Progenitor cell of endocrine pancreas (in vitro differentiated cells): ENCODE data around the gene SLC24A4. TPM values are rescaled to one million over a fixed set of nuclear protein-coding genes. Genes with fewer than 3 reads are reported as not detected.

Experiments
- DNase-seq: peaks from one replicate; pipeline ENCODE4 v3.0.0; 2021; ENCODE audit warnings: low spot score; ENCODE audit not compliant: unreplicated experiment
- H3K27ac Mint-ChIP-seq: 2 replicates; pipeline ENCODE4 v1.8.0; 2021; ENCODE audit warnings: mild to moderate bottlenecking, moderate library complexity, mixed read lengths
- H3K27me3 Mint-ChIP-seq: 2 replicates; pipeline ENCODE4 v1.8.0; 2021; ENCODE audit warnings: mixed read lengths
- H3K36me3 Mint-ChIP-seq: 2 replicates; pipeline ENCODE4 v1.8.0; 2022; ENCODE audit warnings: mixed read lengths; ENCODE audit not compliant: insufficient read depth
- H3K4me1 Mint-ChIP-seq: 2 replicates; pipeline ENCODE4 v1.8.0; 2021; ENCODE audit warnings: low read depth, mixed read lengths
- H3K4me3 Mint-ChIP-seq: 2 replicates; pipeline ENCODE4 v1.8.0; 2021; ENCODE audit warnings: low read depth, mild to moderate bottlenecking, moderate library complexity, mixed read lengths
- H3K9me3 Mint-ChIP-seq: 2 replicates; pipeline ENCODE4 v1.8.0; 2021; ENCODE audit warnings: low read depth, mixed read lengths
- CTCF ChIP-seq: fragments of 200-600 bp; sonication (generic); IDR thresholded peaks from one replicate; pipeline ENCODE4 v1.5.0; 2021; ENCODE audit warnings: antibody characterized with exemption, mild to moderate bottlenecking; ENCODE audit not compliant: unreplicated experiment
- total RNA-seq: library from RNA; stranded (reverse); gene quantifications from 2 replicates; pipeline ENCODE4 v1.2.1, GENCODE V29; 2021

SLC24A4 gene
- total RNA-seq, 1 donor from 2014 or later, result not detected

DNA sequence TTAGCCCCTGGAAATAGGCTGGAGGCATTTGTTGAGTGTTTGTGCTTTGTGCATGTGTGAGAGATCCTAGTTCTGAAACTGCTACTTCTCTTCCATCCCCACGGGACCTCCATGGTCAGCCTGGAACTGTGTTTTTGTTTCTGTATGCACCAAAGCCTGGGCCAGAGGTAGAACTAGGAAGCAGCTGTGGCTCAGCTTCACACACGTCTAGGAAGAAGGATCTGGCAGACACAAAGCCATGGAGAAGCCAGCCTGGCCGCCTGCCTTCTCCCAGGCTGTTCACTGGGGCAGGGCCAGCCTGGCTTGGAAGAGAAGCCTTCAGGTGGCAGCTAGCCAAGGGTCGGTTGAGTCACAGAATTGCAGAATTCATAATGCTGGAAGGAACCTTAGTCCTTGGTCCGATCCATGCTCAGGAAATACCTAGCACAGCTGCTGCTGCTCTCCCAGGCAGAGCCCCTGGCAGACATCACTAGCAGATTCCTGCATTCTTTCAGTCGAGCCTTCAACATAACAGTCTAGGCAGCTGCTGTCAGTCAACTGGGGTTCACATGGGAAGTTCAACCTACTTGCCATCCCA is 217.6 kb downstream of the SLC24A4 start:
- TF ChIP-seq CTCF, result no peak
- DNase-seq, result no peak
- Mint-ChIP-seq H3K9me3 (no peaks in the 10 kb centered on the region), H3K4me1 (peaks cover 1% of the 10 kb centered on the region), H3K27ac (no peak overlapping the region), H3K36me3 (no peaks in the 10 kb centered on the region), H3K4me3 (no peak overlapping the region), H3K27me3 (no peaks in the 10 kb centered on the region)

DNA sequence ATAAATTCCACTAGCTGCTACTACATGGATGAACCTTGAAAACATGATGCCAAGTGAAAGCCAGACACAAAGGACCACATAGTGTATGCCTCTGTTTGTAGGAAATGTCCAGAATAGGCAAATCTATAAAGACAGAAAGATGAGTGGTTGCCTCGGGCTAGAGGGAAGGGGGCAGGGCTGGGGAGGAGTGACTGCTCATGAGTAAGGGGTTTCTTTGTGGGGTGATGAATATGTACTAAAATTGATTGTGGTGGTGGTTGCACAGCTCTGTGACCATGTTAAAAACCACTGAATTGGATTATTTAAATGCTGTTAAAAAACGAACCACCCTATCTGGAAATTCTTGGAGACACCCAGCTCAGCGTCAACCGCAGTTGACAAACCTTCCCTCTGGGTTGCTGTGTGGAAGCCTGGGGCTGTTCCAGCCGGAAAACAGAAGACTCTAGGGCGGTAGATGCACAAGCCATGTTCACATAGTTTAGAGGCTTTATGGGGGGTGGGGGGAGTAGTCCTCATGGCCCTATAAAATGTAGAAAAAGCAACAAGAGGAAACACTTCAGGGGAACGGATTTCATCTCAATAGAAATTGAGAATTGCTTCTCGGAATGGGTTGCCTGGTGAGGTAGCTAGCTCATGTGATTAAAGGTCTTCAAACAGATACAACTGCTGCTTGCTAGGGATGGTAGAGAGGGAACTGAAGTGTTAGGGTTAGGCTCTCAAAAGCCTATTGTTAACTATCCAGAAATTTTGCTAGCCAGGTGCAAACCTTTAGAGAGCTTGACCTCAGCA is 220.0 kb downstream of the SLC24A4 start:
- H3K4me3 Mint-ChIP-seq, result no peak overlapping the region
- peaks cover 1% of the 10 kb centered on the region for H3K4me1 Mint-ChIP-seq
- no peaks in the 10 kb centered on the region for H3K9me3 Mint-ChIP-seq

GRCh38 chr14:92544051-92544720 is 221.2 kb downstream of the SLC24A4 start:
- H3K27ac Mint-ChIP-seq, result no peak overlapping the region
- DNase-seq, result no peak
- H3K4me1 Mint-ChIP-seq, result peaks cover 1% of the 10 kb centered on the region
- no peak for TF ChIP-seq CTCF
- no peaks in the 10 kb centered on the region for H3K36me3 Mint-ChIP-seq
- H3K4me3 Mint-ChIP-seq, result no peak overlapping the region
- no peaks in the 10 kb centered on the region for H3K27me3 Mint-ChIP-seq
- H3K9me3 Mint-ChIP-seq, result no peaks in the 10 kb centered on the region

More for the DNA sequence above, 220.0 kb downstream of the SLC24A4 start:
- no peak overlapping the region for H3K27ac Mint-ChIP-seq
- H3K36me3 Mint-ChIP-seq, result no peaks in the 10 kb centered on the region
- DNase-seq, result no peak
- no peaks in the 10 kb centered on the region for H3K27me3 Mint-ChIP-seq
- TF ChIP-seq CTCF, result no peak

DNA sequence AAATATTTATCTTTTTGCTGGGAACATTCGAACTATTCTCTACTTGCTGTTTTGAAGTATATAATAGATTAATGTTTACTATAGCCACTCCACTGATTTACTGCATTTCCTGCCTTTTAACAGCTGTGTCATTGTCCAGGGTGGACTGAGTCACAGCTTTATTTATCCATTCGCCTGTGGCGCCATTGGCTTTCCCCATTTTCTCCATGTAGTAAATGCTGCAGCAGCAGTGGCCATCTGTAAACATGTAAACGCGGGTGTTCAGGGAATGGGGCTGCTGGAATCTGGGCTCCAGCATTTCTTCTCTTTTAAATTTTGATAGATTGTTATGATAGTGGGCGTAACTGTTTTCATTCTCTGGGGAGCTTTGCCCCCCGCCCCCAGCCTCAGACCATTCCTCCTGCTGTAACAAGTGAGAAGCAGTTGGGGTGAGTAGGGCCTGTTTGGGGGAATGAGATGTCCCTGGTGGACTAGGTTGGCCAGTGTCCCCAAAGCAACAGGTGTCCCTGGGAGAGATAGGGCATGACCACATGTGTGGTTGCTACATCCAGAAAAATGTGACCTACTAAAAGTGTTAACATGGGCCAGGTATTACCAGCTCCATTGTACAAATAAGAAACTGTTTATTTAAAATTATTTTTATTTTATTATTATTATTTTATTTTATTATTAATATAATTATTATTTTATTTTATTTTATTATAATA is 223.5 kb downstream of the SLC24A4 start:
- DNase-seq, result no peak
- Mint-ChIP-seq H3K36me3 (no peaks in the 10 kb centered on the region), H3K27ac (no peak overlapping the region), H3K4me1 (peaks cover 1% of the 10 kb centered on the region), H3K27me3 (no peaks in the 10 kb centered on the region), H3K4me3 (no peak overlapping the region), H3K9me3 (no peaks in the 10 kb centered on the region)
- no peak for TF ChIP-seq CTCF

DNA sequence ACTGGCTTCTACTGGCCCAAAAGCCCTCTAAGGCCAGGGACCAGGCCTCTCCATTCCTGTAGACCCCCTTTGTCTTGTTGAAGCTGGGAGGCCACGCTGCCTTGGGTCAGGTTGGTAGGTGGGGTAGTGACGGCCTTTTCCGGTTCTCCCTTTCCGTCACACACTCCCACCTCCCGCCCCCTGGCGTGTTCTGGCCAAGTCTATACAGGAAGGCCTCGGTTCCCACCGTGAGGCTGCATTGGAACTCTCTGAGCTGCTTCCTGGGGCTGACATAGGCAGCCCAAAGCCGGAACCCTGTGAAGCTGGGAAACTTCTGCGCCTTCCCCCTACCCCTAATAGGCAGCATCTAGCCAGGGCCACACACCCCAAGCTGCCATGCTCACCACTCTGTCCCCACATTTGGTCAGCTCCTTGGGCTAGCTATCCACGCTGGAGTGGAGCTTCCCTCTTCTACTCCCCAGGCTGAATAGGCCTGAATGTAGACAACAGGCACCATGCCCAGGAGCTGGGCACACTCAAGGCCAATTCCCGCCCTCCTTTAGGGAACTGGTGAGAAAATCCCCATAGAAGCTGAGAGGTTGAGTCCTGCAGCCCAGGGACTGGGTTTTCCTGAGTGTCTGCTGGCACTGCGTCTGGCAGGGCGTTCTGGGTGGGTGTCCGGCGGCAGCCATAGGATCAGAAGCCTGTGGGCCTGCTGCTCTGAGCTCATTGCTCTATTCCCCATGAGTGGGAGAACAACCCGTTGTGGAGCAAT is 226.3 kb downstream of the SLC24A4 start:
- DNase-seq, result no peak
- H3K27me3 Mint-ChIP-seq, result no peaks in the 10 kb centered on the region
- H3K4me3 Mint-ChIP-seq, result no peak overlapping the region
- no peak overlapping the region for H3K27ac Mint-ChIP-seq
- peaks cover 1% of the 10 kb centered on the region for H3K4me1 Mint-ChIP-seq
- no peaks in the 10 kb centered on the region for H3K9me3 Mint-ChIP-seq
- no peaks in the 10 kb centered on the region for H3K36me3 Mint-ChIP-seq
- no peak for TF ChIP-seq CTCF
